ENCODE results near the gene MAPRE2.

MAPRE2 gene

GRCh38 chr18:35110554-35111485 lies 69.6 kb downstream of the MAPRE2 start:
- H3K4me3 ChIP-seq (ENCODE audit: low read depth, low read length): no peak overlapping the region
- no peak for TF ChIP-seq CTCF (IDR thresholded peaks at IDR 0.05; ENCODE audit: borderline replicate concordance, insufficient read depth, low read depth, low read length)

- H3K4me3 ChIP-seq (ENCODE audit: low read depth, low read length): no peak overlapping the region
- no peak for TF ChIP-seq CTCF (IDR thresholded peaks at IDR 0.05; ENCODE audit: borderline replicate concordance, insufficient read depth, low read depth, low read length)
These were observed 71.5 kb downstream of the MAPRE2 start for GRCh38 chr18:35112696-35113095.

GRCh38 chr18:35114305-35114704 lies 73.1 kb downstream of the MAPRE2 start:
- H3K4me3 ChIP-seq (ENCODE audit: low read depth, low read length): no peak overlapping the region
- no peak for TF ChIP-seq CTCF (IDR thresholded peaks at IDR 0.05; ENCODE audit: borderline replicate concordance, insufficient read depth, low read depth, low read length)

GRCh38 chr18:35116784-35117318 lies 75.6 kb downstream of the MAPRE2 start:
- H3K4me3 ChIP-seq (ENCODE audit: low read depth, low read length): no peak overlapping the region
- no peak for TF ChIP-seq CTCF (IDR thresholded peaks at IDR 0.05; ENCODE audit: borderline replicate concordance, insufficient read depth, low read depth, low read length)

- H3K4me3 ChIP-seq (ENCODE audit: low read depth, low read length): no peak overlapping the region
- no peak for TF ChIP-seq CTCF (IDR thresholded peaks at IDR 0.05; ENCODE audit: borderline replicate concordance, insufficient read depth, low read depth, low read length)
These were observed 76.2 kb downstream of the MAPRE2 start for GRCh38 chr18:35117372-35117771.

GRCh38 chr18:35117951-35118411 lies 76.8 kb downstream of the MAPRE2 start:
- TF ChIP-seq CTCF (IDR thresholded peaks at IDR 0.05; ENCODE audit: borderline replicate concordance, insufficient read depth, low read depth, low read length): no peak
- no peak overlapping the region for H3K4me3 ChIP-seq (ENCODE audit: low read depth, low read length)

GRCh38 chr18:35118641-35119040 lies 77.4 kb downstream of the MAPRE2 start:
- no peak overlapping the region for H3K4me3 ChIP-seq (ENCODE audit: low read depth, low read length)
- TF ChIP-seq CTCF (IDR thresholded peaks at IDR 0.05; ENCODE audit: borderline replicate concordance, insufficient read depth, low read depth, low read length): no peak

Data from GM12875 (cell line).